Lung (tissue), 12 donors: ENCODE measurements around the gene FAM171A2. TPM values are rescaled to one million over a fixed set of nuclear protein-coding genes. Genes with fewer than 3 reads are reported as not detected.

Source experiments
- ATAC-seq: fragments of 200-7000 bp; cut with Tn5 transposase; one replicate; pipeline ENCODE4 v1.9.1; 2020; ENCODE audit warnings: moderate number of reproducible peaks; ENCODE audit not compliant: insufficient read depth, low FRiP score
- DNase-seq, 3 donors: peaks; one replicate each; pipeline ENCODE4 v3.0.0-alpha.2; 2013 to 2017
- H3K27ac ChIP-seq, 2 donors: one replicate each; pipeline ENCODE4 v1.5.1; 2013; ENCODE audit warnings: mild to moderate bottlenecking in 2 of 2, moderate library complexity in 2 of 2, control low read depth in 1 of 2, inconsistent platforms in 1 of 2, low read depth in 1 of 2, low read length in 1 of 2
- H3K27me3 ChIP-seq, 3 donors: one replicate each; pipeline ENCODE4 v1.5.1; 2013; ENCODE audit warnings: low read length in 2 of 3; ENCODE audit not compliant: control insufficient read depth in 3 of 3, insufficient read depth in 3 of 3
- H3K36me3 ChIP-seq, 4 donors: one replicate each; pipeline ENCODE4 v1.5.1; 2013; ENCODE audit warnings: low read length in 4 of 4, mild to moderate bottlenecking in 1 of 4, moderate library complexity in 1 of 4; ENCODE audit not compliant: control insufficient read depth in 4 of 4, insufficient read depth in 4 of 4
- H3K4me1 ChIP-seq, 5 donors: one replicate each; pipeline ENCODE4 v1.5.1; 2013; ENCODE audit warnings: low read length in 5 of 5, mild to moderate bottlenecking in 2 of 5, moderate library complexity in 1 of 5; ENCODE audit not compliant: control insufficient read depth in 5 of 5, insufficient read depth in 5 of 5
- H3K4me3 ChIP-seq: one replicate; pipeline ENCODE4 v1.5.1; 2013; ENCODE audit warnings: mild to moderate bottlenecking, control low read depth, moderate library complexity
- H3K9ac ChIP-seq, 2 donors: one replicate each; pipeline ENCODE4 v1.5.1; 2013; ENCODE audit warnings: low read length in 2 of 2, control low read depth in 1 of 2; ENCODE audit not compliant: insufficient read depth in 1 of 2
- H3K9me3 ChIP-seq, 4 donors: one replicate each; pipeline ENCODE4 v1.5.1; 2013; ENCODE audit warnings: low read length in 3 of 4, mild to moderate bottlenecking in 1 of 4, moderate library complexity in 1 of 4; ENCODE audit not compliant: control insufficient read depth in 4 of 4, insufficient read depth in 3 of 4
- WGBS, 2 donors: extraction: QIAGEN DNeasy Blood & Tissue Kit; methylation state at CpG; one replicate each; pipeline ENCODE4 v1.1.7; 2013; 5-methylcytosine and 5-hydroxymethylcytosine counted together
- polyA plus RNA-seq, 2 donors: library from polyadenylated mRNA; stranded (reverse); fragments of 200-250 nt; gene quantifications; one replicate each; pipeline ENCODE4 v1.2.1, GENCODE V29; 2013
- total RNA-seq, 2 donors: library from RNA; depleted of rRNA in 1 of 2; stranded (reverse); fragments of >200 nt in 1 of 2; gene quantifications; one replicate each; pipeline ENCODE4 v1.2.1, GENCODE V29; 2014 to 2021
- TF ChIP-seq, protein P1 (sequence below): IDR thresholded peaks from 2 replicates; pipeline ENCODE4 v1.5.1; 2012; ENCODE audit warnings: mild to moderate bottlenecking; ENCODE audit errors: control extremely low read depth, extremely low read depth
- donor health status: control.
- donor health status: control.
- donor health status: Bipolar disorder and iron deficiency.
- donor health status: healthy.
- donor health status: DM: yes; HTN: yes; CAD: no.

Gene FAM171A2
- total and polyA plus RNA-seq, 4 donors: 0.47 to 8.0 (median 0.80) TPM

DNA sequence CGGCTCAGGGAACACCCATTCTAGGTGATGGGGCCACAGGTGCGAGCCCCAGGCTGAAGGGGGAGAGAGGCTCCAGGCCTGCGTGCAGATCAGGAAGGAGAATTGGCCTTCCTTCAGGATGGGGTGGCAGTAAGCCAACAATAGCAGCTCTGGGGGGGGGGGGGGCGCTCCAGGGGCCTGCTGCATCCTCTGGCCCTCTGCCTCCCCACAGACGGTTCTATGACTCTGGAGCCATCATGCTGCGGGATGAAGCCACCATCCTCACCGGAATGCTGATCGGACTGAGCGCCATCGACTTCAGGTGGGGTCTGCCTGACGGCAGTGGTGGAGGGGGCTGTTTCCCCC is 49.2 kb downstream of the FAM171A2 start:
- Histone ChIP-seq H3K36me3 (peaks cover 0 to under 1% (median 0%) of the 10 kb centered on the region in 4 donors), H3K27me3 (peaks cover 6 to 51% (median 35%) of the 10 kb centered on the region in 3 donors), H3K4me1 (peaks cover 0 to 9% (median 4%) of the 10 kb centered on the region in 5 donors), H3K27ac (no peak overlapping the region), H3K9me3 (peaks cover 0 to 3% (median 0%) of the 10 kb centered on the region in 4 donors), H3K9ac (no peak overlapping the region), H3K4me3 (no peak overlapping the region)
- no peak for DNase-seq
- TF ChIP-seq, protein P1, sequence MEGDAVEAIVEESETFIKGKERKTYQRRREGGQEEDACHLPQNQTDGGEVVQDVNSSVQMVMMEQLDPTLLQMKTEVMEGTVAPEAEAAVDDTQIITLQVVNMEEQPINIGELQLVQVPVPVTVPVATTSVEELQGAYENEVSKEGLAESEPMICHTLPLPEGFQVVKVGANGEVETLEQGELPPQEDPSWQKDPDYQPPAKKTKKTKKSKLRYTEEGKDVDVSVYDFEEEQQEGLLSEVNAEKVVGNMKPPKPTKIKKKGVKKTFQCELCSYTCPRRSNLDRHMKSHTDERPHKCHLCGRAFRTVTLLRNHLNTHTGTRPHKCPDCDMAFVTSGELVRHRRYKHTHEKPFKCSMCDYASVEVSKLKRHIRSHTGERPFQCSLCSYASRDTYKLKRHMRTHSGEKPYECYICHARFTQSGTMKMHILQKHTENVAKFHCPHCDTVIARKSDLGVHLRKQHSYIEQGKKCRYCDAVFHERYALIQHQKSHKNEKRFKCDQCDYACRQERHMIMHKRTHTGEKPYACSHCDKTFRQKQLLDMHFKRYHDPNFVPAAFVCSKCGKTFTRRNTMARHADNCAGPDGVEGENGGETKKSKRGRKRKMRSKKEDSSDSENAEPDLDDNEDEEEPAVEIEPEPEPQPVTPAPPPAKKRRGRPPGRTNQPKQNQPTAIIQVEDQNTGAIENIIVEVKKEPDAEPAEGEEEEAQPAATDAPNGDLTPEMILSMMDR: no peak
- WGBS, 2 donors: 31 to 36% methylated on average over 10 to 11 of the region's 11 CpGs
- ATAC-seq: no peak

- H3K27me3 ChIP-seq: peaks cover 6 to 51% (median 35%) of the 10 kb centered on the region in 3 donors
- WGBS, 2 donors: 77 to 88% methylated on average over 7 of the region's 7 CpGs
Observed at GRCh38 chr17:44314031-44314430, 49.6 kb downstream of the FAM171A2 start.

DNA sequence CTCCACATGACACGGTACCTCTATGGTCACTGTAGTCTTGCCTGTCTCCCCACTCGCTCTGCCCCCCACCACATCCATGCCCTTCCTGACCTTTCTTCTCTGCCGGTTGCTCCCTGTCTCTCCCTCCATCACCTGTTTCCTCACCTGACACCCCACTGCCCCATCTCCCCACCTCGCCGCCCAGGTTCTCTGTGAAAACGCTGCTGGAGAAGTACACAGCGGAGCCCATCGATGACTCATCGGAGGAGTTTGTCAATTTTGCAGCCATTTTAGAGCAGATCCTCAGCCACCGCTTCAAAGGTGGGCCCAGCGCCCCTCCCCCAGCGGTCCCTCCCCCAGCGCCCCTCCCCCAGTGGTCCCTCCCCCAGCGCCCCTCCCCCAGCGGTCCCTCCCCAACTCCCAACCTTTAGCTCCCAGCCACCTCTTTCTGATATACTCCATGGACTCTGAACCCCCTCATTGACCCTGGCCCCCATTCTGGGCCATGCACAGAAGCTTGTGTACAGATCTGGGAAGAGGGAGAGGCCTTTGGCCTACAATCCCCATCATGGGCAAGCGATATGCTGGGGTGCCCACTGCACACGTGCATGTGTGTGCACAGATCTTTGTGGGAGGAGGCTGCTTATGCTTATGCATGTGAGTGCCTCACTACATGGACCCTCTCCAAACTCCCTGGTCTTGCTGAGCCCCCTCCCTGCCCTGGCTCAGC is 51.1 kb downstream of the FAM171A2 start:
- H3K36me3 ChIP-seq: no peaks in the 10 kb centered on the region
- no peak overlapping the region for H3K9ac ChIP-seq
- no peak for DNase-seq
- no peak overlapping the region for H3K4me3 ChIP-seq
- peaks cover 0 to 3% (median 0%) of the 10 kb centered on the region in 4 donors for H3K9me3 ChIP-seq
- H3K27me3 ChIP-seq: peaks cover 6 to 46% (median 33%) of the 10 kb centered on the region in 3 donors
- H3K4me1 ChIP-seq: peaks cover 2 to 21% (median 8%) of the 10 kb centered on the region in 5 donors
- no peak for ATAC-seq
- TF ChIP-seq, protein P1: no peak
- WGBS, 2 donors: 65 to 77% methylated on average over 15 to 17 of the region's 17 CpGs
- H3K27ac ChIP-seq: no peak overlapping the region

More at GRCh38 chr17:44314031-44314430, 49.6 kb downstream of the FAM171A2 start:
- peaks cover 0 to 9% (median 4%) of the 10 kb centered on the region in 5 donors for H3K4me1 ChIP-seq
- DNase-seq (no peak), ATAC-seq (no peak)
- no peak overlapping the region for H3K4me3 ChIP-seq
- no peak overlapping the region for H3K9ac ChIP-seq
- H3K36me3 ChIP-seq: no peaks in the 10 kb centered on the region
- peaks cover 0 to 3% (median 0%) of the 10 kb centered on the region in 4 donors for H3K9me3 ChIP-seq
- TF ChIP-seq, protein P1: no peak
- no peak overlapping the region for H3K27ac ChIP-seq
